Liver (tissue), 3 donors: Measurements from ENCODE around the gene PRKN.

Source experiments
- ATF3 ChIP-seq: IDR thresholded peaks from 2 replicates; pipeline ENCODE4 v1.6.1; 2016; ENCODE audit warnings: antibody characterized with exemption
- CTCF ChIP-seq: fragments of 150-350 bp; IDR thresholded peaks from 2 replicates; pipeline ENCODE4 v1.5.1; 2017; ENCODE audit warnings: improper control_type of control experiment, low read depth, low read length; ENCODE audit not compliant: missing input control
- MAX ChIP-seq: IDR thresholded peaks from 2 replicates; pipeline ENCODE4 v1.6.1; 2016; ENCODE audit warnings: antibody characterized with exemption
- NR2F2 ChIP-seq: IDR thresholded peaks from 2 replicates; pipeline ENCODE4 v1.6.1; 2016; ENCODE audit warnings: antibody characterized with exemption
- RAD21 ChIP-seq, 2 donors: IDR thresholded peaks; 2 replicates each; pipeline ENCODE4 v1.6.1; 2016; ENCODE audit warnings: antibody characterized with exemption in 2 of 2, mild to moderate bottlenecking in 2 of 2
- REST ChIP-seq: IDR thresholded peaks from 2 replicates; pipeline ENCODE4 v1.6.1; 2016; ENCODE audit warnings: antibody characterized with exemption, mild to moderate bottlenecking
- RXRA ChIP-seq, 2 donors: IDR thresholded peaks; 2 replicates each; pipeline ENCODE4 v1.6.1; 2017 to 2018; ENCODE audit warnings: antibody characterized with exemption in 2 of 2, mild to moderate bottlenecking in 1 of 2
- SP1 ChIP-seq: IDR thresholded peaks from 2 replicates; pipeline ENCODE4 v1.6.1; 2018; ENCODE audit warnings: antibody characterized with exemption, mild to moderate bottlenecking
- TAF1 ChIP-seq: conservative IDR thresholded peaks from 2 replicates; pipeline ENCODE4 v1.6.1; 2016; ENCODE audit warnings: antibody characterized with exemption, mild to moderate bottlenecking
- YY1 ChIP-seq: IDR thresholded peaks from 2 replicates; pipeline ENCODE4 v1.6.1; 2016; ENCODE audit warnings: antibody characterized with exemption, mild to moderate bottlenecking
- ZBTB33 ChIP-seq: IDR thresholded peaks from 2 replicates; pipeline ENCODE4 v1.6.1; 2016; ENCODE audit warnings: antibody characterized with exemption
- donor health status: healthy.
- donor health status: healthy.

GRCh38 chr6:162685586-162685985 is 42.0 kb downstream of the PRKN start:
- TF ChIP-seq SP1 = no peak
- TF ChIP-seq CTCF = no peak
- no peak for TF ChIP-seq RAD21 (IDR thresholded peaks at IDR 0.05)
- no peak for TF ChIP-seq TAF1
- TF ChIP-seq RXRA (IDR thresholded peaks at IDR 0.05) = no peak
- no peak for TF ChIP-seq ATF3
- no peak for TF ChIP-seq YY1
- TF ChIP-seq MAX = no peak
- no peak for TF ChIP-seq ZBTB33
- no peak for TF ChIP-seq NR2F2
- TF ChIP-seq REST = no peak
